ENCODE results near the gene XKR3.

DNA sequence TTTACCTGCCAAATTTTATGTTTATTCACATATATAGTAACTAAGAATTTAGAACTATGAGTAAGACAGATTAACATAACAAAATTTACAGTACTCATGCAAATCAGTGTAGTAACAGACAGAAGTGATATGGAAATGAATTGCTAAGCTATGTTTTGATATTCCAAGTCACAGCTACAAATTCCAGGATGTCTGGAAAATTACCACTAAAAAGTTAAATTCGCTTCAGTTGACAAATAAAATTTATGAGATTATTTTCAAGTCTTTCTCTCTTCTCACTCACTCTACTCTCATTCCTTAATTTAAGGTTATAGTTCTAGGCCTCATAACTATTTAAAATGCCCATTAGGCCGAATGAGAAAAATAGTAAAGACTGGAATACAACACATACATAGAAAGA lies 18.1 kb downstream of the XKR3 start:
- TF ChIP-seq, protein P1, sequence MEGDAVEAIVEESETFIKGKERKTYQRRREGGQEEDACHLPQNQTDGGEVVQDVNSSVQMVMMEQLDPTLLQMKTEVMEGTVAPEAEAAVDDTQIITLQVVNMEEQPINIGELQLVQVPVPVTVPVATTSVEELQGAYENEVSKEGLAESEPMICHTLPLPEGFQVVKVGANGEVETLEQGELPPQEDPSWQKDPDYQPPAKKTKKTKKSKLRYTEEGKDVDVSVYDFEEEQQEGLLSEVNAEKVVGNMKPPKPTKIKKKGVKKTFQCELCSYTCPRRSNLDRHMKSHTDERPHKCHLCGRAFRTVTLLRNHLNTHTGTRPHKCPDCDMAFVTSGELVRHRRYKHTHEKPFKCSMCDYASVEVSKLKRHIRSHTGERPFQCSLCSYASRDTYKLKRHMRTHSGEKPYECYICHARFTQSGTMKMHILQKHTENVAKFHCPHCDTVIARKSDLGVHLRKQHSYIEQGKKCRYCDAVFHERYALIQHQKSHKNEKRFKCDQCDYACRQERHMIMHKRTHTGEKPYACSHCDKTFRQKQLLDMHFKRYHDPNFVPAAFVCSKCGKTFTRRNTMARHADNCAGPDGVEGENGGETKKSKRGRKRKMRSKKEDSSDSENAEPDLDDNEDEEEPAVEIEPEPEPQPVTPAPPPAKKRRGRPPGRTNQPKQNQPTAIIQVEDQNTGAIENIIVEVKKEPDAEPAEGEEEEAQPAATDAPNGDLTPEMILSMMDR (IDR thresholded peaks at IDR 0.05), result no peak
- TF ChIP-seq EZH2 (IDR thresholded peaks at IDR 0.05; ENCODE audit: borderline replicate concordance, insufficient read depth, low read depth, low read length, poor library complexity, severe bottlenecking), result no peak

Data from B cell (primary cell).